GM18519 (cell line): ENCODE measurements around the gene AKAP12.

Experiments used
- ATAC-seq: cut with Tn5 transposase; IDR thresholded peaks from one replicate; pipeline ENCODE4 v1.9.1; 2021; ENCODE audit warnings: mild to moderate bottlenecking, moderate library complexity; ENCODE audit not compliant: unreplicated experiment, low FRiP score

The AKAP12 gene

GRCh38 chr6:151239603-151240035 is at the start of gene AKAP12:
TSS of gene AKAP12 (plus strand) at chr6:151239967. CDS start at chr6:151240563, 596 bp downstream.
- no peak for ATAC-seq

GRCh38 chr6:151191527-151191926 is 48.2 kb upstream of the AKAP12 start:
- ATAC-seq, result no peak

GRCh38 chr6:151196555-151196954 is 43.2 kb upstream of the AKAP12 start:
- no peak for ATAC-seq

GRCh38 chr6:151197556-151197955 is 42.2 kb upstream of the AKAP12 start:
- no peak for ATAC-seq

GRCh38 chr6:151199991-151200390 is 39.8 kb upstream of the AKAP12 start:
- no peak for ATAC-seq

- no peak for ATAC-seq
These were observed 33.8 kb upstream of the AKAP12 start for GRCh38 chr6:151205721-151206600.

GRCh38 chr6:151207674-151208073 is 32.1 kb upstream of the AKAP12 start:
- ATAC-seq, result no peak

- no peak for ATAC-seq
These were observed 30.5 kb upstream of the AKAP12 start for GRCh38 chr6:151209071-151209831.

GRCh38 chr6:151211075-151211474 is 28.7 kb upstream of the AKAP12 start:
- no peak for ATAC-seq

GRCh38 chr6:151213352-151213751 is 26.4 kb upstream of the AKAP12 start:
- ATAC-seq, result no peak

GRCh38 chr6:151215999-151216398 is 23.8 kb upstream of the AKAP12 start:
- ATAC-seq, result no peak

GRCh38 chr6:151216804-151217203 is 23.0 kb upstream of the AKAP12 start:
- ATAC-seq, result no peak

GRCh38 chr6:151219192-151219591 is 20.6 kb upstream of the AKAP12 start:
- ATAC-seq, result no peak

GRCh38 chr6:151224076-151224475 is 15.7 kb upstream of the AKAP12 start:
- ATAC-seq, result no peak

GRCh38 chr6:151225919-151226318 is 13.8 kb upstream of the AKAP12 start:
- ATAC-seq, result no peak

GRCh38 chr6:151228788-151229400 is 10.9 kb upstream of the AKAP12 start:
- ATAC-seq, result no peak

- ATAC-seq, result no peak
These were observed 10.1 kb upstream of the AKAP12 start for GRCh38 chr6:151229401-151230276.

- ATAC-seq, result no peak
These were observed 9.5 kb upstream of the AKAP12 start for GRCh38 chr6:151230277-151230577.

GRCh38 chr6:151232899-151233298 is 6.9 kb upstream of the AKAP12 start:
- no peak for ATAC-seq

GRCh38 chr6:151233731-151234130 is 6.0 kb upstream of the AKAP12 start:
- ATAC-seq, result no peak
